Stimulated activated CD4-positive, alpha-beta T cell treated with anti-CD3 and anti-CD28 coated beads, Interleukin-2, amount 100 ng/mL, for 48 hours (primary cell): ENCODE measurements around the gene IP6K2.
A peak's percentile ranks its signal among the peaks of the same experiment; 100 is the strongest.

Experiments used
- DNase-seq, 2 donors: peaks; one replicate each; pipeline ENCODE4 v3.0.0-alpha.2; 2020

IP6K2 gene

DNA sequence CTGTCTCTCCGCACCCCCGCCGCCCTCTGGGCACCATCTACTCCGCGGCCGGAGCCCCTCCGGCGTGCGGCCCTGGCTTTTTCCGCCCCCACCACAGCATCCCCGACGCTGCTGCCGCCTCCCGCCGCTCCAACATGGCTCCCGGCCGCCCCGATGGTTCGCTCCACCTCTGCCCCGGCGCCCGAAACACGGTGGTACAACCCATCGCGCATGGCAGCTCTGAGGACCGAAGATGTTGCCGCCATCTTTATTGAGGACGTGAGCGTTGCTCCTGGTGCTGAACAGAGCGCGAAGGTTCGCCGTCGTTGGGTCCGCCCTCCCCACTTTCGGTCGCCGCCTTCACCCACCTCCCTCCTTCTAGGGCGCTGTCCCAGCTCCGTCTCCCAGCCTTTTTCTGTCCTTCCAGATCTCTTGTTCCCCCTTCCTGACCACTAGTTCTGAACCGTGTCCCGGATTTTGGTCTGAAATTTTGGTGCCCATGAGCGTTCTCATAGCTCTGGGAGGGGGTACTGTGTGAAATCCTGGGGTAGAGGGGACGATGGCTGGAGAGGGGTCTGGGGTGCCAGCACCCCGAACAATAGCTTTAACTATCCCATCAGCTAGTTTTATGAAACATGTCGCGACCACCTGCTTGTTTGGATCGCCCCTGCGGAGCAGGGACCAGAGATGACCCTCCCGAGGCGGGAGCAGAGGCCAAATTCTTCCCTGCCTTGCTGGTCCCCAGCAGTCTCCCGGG, 54.1 kb downstream of the IP6K2 start, which contains the start of gene CELSR3:
Gene CELSR3, minus strand, starts transcription at position 134 of the 736 bp plus-strand sequence. CDS start 252 bp downstream, outside the sequence.
- DNase-seq = peak; percentile 51 to 52

DNA sequence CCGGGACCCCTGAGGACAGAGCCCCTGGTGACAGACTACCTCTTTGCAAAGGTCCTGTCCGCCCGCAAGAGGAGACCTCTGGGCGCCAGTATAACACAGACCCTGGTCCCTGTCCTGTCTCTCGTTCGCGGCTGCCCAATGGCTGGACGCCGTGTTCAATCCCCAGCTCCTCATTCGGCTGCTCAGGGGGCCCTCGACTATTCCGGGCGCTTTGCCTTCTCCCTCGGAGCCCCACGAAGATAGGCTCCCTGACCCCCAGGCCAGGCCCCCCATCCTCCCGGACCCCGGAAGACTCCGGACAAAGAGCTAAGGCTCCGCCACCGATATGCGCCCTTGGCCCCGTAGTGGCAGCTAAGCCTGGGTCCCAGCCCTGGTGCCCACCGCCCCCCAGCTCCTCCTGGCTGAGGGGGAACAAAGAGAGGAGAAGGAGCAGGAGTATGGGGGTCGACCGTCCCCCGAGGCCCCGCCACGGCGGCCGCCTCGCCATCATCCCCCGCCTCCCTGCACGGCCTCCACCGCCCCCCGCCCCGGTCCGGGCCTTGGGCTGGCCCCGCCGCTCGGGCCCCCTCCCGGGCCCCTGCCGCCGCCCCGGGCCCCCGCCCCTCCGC, 54.8 kb downstream of the IP6K2 start:
- no peak for DNase-seq

DNA sequence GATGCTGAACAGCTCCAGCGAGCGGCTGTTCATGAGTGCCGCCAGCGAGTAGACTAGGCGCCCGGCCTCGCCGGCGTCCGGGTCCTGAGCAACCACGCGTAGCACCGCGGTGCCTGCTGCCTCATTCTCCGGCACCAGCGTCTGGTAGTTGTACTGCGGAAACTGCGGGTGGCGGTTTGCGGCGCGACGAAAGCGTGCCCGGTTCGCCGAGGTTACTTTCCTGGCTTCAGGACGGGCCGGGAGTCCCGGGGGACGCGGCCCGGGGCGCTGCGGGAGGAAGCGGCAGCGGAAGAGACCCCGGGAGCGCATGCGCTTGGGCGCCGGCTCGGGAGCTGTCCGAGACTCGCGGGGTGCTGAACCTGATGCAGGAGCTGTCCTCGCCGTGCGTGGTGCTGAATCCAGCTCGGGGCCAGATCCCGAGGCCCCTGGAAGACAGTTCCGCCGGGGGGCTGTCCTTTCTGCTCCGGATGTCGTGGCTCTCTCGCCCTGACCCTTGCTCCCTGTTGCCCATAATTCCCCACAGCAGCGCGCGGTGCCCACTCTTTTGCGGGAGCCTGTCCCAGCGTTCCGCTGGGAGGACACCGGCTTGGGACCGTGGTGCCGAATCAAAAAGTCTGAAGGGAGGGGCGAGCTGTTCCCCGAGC, 55.4 kb downstream of the IP6K2 start:
- peak; percentile 70 to 77 for DNase-seq

DNA sequence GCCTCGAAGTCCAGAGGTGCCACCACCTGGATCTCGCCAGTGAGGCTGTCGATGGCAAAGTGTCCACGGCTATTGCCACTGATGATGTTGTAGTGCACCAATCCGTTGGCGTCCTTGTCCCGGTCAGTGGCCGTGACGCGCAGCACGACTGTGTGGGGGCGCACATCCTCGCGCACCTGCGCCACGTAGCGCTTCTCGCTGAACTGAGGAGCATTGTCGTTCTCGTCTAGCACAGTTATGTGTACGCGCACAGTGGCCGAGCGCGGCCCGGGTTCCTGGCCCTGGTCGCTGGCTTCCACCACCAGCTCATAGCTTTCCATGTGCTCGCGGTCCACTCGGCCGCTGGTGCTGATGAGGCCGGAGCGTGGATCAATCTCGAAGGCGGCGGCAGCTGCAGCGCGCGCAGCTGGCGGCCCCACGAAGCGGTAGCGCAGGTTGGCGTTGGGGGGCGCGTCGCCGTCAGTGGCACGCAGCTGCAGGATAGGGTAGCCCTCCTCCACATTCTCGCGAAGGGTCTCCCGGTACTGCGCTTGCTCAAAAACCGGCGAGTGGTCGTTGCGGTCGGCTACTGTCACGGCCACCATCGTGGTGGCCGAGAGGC, 56.1 kb downstream of the IP6K2 start:
- DNase-seq = no peak

DNA sequence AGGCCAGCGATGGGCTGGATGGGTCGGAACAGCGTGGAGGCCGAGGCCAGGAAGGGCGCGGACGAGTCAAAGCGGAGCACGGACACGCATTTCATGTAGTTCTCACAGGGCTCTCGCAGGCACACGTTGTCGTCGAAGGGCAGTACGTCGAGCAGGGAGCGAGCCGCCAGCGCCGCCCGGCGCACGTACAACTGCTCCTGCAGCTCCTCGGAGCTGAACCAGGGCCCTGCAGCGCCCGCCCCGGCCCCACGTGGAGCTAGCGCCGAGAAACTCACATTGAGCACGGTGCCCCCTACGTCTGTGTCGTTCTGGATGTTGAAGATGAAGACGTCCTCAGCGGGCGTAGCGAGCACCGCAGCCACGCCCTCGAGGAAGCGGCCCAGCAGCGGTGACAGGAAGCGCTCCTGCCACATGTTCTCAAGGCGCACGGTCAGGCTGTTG, 60.2 kb downstream of the IP6K2 start:
- DNase-seq = peak in 1 of 2 donors; percentile 20

DNA sequence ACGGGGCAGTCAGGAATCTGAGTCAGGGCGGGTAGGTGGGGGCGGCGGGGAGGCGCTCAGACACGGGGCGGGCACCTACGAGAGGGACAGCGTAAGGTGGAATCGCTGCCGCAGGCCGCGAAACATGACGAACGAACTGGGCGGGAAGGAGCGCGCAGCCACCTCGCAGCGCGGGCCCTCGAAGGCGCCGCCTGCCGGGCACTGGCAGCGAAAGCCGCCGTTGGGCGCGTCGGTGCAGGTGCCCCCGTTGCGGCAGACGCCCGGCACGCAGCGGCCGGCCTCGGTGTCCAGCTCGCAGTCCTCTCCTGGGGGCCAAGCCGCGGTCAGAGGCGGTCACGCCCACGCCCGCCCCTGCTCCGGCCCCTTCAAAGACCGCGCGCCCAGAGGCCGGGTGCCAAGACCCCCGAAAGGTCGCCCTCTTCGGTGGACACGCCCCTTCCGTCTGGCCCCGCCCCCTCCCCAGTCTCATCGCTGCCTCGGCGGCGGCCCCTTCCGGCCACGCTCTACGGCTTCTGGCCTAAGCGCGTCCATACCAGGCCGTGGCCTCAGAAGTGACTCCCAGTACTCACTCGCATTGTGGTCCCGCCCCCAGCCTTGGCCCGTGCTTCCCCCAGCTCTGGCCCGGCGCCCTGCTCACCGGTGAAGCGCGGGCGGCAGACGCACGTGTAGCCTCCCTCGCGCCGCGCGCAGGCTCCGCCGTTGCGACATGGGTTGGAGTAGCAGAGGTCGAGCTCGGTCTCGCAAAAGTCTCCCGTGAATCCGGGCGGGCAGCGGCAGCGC, 60.8 kb downstream of the IP6K2 start:
- DNase-seq = peak; percentile 79 to 84

DNA sequence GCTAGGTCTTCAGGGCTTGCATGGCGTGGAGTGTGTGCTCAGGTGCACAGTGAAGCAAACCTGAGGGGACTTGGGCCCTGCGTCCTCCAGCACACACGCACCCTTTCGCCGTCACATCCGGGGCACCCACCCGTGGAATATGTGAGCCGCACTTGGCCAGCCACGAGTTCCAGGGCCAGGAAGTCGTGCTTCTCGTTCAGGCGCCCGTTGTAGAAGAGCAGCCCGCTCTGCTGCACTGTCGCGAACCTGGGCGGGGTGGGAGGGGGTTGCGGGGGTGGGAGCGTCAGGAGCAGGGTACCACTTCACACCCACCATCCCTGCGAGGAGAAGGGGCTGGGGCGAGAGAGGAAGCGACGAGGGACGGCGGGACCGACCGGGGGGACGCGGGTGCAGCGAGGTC, 61.4 kb downstream of the IP6K2 start:
- DNase-seq = peak in 1 of 2 donors; percentile 39

DNA sequence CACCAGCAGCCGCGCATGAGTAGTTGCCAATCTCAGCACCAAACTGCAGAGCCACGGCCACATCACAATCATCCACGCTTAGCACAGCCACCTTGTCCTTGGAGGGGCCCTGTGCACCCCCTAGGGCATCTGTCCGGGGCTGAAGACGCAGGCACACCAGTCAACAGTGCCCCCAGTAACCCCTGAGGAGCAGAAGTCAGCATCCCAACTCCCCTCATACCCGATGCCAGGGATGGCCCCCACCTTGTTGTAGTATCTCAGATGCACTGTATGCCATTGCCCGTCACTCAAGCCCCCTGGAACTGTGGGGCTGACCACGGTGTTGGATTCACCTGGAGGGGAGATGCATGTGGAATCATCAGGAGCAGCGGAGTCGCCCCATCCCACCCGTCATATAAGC, 62.0 kb downstream of the IP6K2 start:
- no peak for DNase-seq

DNA sequence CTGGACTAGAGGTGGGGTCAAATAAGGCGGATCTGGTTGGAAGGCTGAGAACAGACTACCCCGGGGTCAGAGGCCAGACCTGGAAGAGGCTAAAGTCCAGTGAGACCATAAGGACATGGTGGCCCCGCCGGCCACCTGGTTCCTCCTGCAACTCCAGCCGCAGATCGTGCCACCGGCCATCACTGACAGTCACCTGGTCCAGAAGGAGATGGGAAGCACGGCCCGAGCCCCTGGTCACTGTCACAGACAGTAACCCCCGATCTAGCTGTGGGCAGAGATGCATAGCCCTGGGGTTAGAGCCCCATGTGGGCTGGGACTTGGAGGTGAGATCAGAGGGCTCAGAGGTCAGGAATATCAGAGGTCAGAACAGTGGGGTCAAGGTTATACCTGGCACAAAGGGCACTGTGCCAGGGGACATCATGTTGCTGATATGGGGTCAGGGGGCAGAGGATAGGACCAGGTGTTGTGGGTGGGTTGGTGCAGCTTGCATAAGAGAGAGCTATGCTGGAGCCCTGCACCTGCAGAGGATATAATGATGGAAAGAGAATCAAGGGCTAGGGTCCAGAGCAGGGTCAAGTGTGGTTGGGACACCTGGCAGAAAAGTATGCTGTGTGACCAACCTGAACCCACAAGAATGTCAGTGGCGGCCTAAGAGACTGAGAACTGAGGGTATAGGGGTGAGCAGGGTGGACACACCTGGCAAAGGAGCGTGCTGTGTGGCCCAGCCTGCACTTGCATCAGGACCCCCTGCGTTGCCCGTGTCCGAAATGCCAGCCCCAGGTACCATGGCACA, 63.9 kb downstream of the IP6K2 start:
- no peak for DNase-seq

DNA sequence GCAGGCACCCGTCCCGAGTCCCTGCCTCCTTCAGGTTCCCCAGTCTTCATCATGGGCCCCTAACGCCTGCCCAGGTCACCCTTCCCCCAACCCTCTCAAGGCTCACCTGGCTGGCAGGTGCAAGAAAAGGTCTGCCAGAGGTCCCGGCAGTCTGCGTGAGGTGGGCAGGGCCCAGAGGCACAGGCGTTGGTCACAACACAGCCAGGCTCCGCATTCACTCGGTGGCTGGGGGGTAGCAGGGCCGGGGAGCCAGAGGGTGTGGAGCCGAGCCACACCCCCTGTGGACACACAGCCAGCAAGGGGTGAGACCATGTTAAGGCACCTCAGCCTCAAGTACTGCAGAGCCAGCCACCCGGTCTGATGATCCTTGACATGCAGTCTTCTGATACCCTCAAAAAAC, 65.2 kb downstream of the IP6K2 start:
- DNase-seq = no peak

DNA sequence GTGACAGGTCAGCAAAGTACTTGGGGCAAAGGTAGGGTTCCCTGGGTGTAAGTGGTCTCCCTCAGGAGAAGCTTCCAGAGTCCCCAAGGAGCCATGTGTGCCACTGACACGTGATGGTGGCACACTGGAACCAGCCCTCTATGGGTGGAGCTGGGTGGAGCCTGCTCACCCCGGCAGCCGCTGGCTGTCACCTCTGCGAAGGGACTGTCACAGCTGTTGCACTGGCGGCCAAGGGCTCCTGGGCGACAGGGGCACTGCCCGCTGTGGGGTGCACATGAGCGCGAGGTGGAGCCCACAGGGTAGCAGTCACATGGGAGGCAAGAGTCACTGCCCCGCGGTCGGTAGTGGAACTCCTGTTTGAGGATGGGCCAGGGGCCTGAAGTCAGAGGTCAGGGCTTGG, 66.3 kb downstream of the IP6K2 start:
- DNase-seq = no peak

DNA sequence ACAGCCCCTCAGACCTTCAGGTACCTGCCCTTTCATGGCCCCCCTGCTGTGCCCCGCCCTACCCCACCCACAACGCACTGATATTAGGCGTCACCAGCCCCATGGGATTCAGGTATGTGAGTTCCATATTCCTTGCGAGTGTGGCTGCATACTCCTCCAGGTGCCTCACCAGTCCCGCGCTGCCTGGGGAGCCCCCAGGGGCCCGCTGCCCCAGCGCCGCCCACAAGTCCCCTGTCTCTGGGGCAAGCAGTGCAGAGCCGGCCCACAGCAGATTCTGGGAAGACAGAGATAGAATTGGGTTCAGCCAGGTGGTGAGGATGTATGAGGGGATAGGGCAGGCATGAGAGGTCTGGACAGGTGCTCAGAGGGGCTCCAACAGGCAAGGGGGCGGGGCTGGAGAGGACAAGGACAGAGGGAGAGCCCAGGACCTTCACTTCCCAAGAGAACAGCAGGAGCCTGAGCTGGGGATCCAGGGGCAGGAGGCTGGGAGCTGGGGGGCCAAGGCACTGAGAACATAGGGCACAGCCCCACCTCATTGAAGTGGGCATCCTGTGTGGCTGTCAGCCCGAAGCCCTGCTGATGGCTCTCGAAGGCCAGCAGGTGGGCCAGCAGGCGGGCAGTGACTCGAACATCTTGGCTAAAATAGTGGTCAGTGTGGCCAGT, 68.7 kb downstream of the IP6K2 start:
- no peak for DNase-seq

DNA sequence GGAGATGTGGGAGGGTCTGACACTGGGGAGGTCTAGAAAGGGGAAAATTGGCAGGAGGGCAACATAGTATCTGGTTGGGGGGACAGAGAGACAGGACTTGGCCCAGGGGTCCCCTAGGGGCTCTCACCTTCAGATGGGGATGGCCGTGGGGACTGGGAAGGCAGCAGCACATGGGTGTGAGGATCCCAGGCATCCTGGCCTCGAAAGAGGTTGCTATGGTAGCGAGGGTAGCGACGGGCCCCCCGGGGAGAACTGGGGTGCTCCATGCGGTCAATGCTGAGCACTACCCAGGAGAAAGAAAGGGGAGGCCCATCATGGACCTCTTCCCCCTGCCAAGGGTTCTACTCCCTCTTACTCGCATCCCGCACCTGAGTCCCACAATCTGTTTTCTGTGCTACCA, 69.3 kb downstream of the IP6K2 start:
- DNase-seq = no peak

DNA sequence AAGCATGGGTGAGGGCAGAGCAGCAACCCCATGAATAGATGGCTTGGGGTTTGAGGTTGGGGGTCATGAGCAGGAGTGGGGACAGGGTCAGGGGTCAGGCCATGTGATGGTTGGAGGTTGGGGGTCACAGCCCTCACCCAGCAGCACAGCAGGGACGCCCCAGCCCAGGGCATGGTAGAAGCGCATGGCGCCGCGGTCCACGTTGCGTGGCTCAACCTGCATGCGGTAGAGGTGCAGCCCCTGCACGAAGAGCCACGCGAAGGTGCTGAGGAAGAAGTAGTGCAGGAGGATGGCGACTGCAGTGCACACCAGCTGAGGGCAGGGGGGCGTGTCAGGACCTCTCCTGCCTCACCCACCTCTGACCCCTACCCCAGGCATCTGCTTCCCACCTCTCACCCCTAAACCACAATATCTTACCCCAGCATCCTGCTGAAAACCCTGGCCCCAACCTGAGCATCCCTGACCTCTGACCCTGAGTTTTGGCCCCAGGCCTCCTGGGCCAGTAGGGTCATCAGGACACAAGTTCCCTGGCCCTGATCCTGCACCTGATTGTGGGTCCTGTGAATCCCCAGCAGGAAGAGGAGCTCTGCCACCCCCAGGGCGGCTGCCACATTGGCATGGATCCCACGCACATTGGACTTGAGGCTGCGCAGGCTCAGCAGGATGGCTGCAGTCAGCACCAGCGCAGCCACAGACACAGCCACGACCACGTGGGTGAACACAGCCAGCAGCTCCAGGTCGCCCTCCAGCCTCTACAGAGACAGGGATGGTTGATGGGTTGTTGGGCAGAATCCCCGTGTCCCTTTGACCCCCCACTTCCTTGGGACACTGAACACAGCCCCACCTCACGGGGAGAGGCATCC, 71.9 kb downstream of the IP6K2 start:
- DNase-seq = no peak

DNA sequence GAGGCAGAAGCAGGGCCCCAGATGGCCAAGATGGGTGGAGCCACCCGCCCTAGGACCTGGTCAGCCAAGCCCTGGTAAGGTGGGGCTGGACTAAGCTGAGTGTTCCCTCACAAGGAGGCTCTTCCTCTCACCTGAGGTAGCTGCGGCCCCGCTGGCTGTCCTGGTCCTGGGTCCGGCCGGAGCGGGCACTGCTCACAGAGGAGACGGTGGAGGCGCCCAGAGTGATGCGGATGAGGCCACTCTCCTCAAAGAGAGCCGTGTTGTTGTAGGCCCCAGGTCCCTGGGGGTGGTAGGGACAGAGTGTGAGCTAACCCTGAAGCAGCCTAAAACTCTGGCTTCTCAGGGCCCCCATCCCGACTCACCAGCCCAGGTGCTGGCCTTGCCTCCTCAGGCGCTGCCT, 74.4 kb downstream of the IP6K2 start:
- no peak for DNase-seq

DNA sequence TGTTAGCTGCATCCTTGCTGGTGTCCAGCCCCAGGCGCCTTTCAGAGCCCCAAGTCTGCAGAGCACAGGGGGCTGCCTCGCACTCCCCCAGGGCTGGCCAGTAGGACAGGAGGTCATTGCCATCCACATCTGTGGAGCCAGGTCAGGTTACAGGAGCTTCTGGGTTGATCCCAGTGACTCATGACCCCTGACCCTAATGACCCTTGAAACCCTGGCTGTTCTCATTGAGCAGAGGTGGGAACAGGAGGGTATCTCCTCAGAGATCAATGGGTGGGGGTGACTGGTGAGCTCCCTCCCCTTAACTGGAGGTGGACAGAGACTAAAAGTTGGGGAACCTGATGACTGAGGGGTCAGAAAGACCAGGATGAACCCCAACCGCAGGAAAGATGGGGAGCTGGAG, 75.6 kb downstream of the IP6K2 start:
- no peak for DNase-seq

DNA sequence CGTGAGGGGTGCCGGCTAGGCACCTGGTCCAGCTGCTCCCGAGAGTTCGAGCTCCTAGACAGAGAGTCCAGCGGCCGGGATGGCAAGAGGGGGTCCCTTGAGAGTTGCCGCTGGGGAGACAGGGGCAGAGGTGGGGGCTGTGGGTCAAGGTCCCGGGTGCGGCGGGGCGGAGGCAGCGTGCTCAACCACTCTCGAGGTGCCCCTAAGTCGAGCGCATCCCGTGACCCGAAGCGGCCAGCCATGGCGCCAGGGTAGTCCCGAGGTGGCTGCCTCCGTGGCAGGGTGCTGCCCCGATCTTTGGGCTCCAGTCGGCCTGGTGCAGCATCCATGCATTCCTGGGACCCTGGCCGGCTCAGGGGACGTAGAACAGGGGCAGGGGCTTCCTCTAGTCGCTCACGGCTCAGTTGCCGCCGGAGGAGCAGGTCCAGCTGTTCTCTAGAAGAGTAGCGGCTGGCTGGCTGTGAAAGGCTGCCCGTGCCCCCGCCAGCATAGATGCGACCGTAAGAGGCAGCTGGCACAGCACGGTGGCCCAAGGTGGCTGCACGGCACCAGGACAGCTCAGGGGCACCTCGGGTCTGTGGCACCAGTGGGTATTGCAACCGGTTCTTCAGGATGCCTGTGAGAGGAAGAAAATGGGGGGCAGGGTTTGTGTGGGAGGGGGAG, 76.9 kb downstream of the IP6K2 start:
- DNase-seq = no peak
